ENCODE results near the gene SDCBP2.
"Not testable (repeated sequence)": the region's sequence is repeated elsewhere in the genome, so short reads cannot be mapped to it uniquely, and the experiment has no call there.

Gene SDCBP2

DNA sequence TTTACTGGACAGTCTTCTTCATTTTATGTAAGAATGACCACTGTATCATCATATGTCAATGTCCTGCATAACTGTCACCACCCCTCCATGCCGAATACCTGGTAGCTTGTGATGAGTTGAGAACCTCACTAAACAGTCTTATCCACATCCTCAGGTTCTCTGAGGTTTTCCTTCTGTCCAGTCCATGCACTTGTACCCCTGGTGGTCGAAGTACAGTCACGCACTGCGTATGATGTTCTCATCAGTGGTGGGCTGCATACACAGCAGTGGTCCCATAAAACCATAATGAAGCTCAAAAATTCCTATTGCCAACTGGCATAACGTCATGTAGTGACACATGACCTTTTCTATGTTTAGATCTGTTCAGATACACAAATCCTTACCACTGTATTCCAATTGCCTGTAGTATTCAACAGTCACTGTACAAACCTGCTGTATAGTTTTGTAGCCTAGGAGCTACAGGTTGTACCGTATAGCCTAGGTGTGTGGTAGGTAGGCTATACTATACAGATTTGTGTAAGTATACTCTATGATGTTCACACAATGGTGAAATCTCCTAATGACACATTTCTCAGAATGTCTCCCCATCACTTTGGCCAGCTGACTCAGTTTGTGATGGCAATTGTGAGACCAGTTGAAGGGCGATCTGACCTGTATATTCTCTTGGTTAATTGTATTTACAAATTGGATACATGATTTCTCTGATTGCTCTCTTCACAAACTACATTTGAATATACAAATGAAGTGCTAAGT is 31.3 kb upstream of the SDCBP2 start:
- DNase-seq (ENCODE audit: low read depth): no peak

DNA sequence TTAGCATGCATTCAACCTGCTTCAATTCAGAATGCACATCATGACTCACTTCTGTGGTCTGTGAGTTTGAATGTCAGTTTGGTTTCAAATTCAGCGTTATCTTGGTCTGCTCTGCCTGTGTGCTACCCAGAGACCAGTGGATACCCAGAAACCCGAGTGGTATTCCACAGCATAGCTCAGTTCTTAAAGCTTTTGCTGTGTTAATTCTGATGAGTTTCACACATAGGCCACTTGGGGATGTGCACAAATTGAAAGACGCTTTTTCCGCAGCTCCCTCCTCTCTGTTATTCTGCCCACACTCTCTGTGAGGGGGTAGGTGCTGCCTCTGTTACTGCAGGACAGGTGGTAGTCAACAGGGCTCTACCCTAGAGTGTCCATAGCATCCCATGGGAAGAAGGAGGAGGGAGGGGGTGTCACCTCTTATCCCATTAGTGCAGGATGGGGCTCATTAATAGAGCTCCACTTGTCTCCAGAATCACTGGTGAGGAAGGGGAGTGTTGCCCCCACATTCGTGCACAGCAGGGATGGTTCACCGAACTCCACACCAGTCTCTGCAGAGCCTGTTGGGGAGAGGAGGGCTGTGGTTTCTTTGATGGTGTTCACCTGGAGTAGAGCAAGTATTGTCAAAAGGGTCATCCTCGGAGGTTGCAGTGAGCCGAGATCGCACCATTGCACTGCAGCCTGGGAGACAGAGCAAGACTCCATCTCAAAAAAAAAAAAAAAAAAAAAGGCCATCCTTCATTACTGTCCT is 29.2 kb upstream of the SDCBP2 start:
- no peak for DNase-seq (ENCODE audit: low read depth)

DNA sequence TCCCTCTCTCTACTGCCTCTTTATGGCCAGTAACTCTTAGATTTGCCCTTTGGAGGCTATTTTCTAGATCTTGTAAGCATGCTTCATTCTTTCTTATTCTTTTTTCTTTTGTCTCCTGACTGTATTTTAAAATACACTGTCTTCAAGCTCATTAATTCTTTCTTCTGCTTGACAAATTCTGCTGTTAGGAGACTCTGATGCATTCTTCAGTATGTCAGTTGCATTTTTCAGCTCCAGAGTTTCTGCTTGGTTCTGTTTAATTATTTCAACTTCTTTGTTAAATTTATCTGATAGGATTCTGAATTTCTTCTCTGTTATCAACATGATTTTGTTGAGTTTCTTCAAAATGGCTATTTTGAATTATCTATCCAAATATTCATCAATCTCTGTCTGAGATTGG is 25.0 kb upstream of the SDCBP2 start:
- no peak for DNase-seq (ENCODE audit: low read depth)

DNA sequence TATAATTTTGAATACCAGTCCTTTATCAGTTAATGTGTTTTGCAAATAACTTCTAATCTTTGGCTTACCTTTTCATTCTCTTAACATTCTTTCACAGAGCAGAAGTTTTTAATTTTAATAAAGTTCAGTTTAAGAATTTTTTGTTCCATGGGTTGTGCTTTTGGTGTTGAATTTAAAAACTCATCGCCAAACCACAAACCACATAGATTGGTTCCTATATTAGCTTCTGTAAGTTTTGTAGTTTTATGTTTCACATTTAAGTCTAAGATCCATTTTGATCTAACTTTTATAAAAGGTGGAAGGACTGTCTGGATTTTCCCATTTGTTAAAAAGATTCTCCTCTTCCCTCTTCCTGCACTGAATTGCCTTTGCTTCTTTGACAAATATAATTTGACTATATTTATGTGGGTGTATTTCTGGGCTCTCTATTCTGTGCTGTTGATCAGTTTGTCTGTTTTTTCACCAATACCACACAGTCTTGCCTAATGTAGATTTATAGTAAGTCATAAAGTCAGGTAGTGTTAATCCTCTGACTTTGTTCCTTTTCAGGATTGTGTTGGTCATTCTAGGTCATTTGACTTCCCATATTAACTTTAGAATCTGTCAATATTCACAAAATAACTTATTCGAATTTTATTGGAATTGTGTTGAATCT is 17.5 kb upstream of the SDCBP2 start:
- DNase-seq (ENCODE audit: low read depth): no peak

DNA sequence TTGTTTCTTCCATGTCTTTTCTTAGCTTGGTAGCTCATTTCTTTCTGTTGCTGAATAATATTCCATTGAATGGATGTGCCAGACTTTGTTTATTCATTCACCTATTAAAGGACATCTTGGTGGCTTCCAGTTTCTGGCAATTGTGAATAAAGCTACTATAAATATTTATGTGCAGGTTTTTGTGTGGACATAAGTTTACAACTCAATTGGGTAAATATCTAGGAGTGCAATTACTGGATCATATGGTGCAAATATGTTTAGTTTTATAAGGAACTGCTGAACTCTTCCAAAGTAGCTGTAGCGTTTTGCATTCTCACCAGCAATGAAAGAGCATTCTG is 16.8 kb upstream of the SDCBP2 start:
- no peak for DNase-seq (ENCODE audit: low read depth)

DNA sequence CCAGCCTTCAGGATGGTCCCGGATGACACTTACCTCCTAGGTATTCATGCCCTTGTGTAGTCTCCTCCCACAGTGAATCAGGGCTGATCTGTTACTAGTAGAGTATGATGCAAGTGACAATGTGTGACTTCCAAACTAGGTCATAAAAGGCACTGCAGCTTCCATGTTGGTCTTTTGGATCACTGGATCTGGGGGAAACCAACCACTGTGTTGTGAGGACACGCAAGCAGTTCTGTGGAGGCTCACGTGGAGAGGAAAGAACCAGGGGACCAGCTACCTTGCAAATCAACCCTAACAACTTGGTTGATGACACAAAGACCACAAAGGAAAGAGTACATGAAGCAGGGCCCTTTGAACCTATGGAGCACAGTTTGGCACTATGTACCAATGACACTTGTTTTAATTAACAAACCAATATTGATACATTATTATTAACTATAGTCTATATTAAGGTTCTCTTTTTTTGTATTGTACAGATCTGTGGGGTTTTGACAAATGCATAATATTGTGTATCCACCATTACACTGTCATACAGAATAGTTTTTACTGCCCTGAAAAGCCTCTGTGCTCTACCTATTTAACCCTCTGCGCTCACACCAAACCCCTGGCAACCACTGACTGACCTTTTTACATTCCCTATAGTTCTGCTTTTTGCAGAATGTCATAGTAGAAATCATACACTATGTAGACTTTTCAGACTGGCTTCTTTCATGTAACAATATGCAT is 16.3 kb upstream of the SDCBP2 start:
- DNase-seq (ENCODE audit: low read depth): no peak

DNA sequence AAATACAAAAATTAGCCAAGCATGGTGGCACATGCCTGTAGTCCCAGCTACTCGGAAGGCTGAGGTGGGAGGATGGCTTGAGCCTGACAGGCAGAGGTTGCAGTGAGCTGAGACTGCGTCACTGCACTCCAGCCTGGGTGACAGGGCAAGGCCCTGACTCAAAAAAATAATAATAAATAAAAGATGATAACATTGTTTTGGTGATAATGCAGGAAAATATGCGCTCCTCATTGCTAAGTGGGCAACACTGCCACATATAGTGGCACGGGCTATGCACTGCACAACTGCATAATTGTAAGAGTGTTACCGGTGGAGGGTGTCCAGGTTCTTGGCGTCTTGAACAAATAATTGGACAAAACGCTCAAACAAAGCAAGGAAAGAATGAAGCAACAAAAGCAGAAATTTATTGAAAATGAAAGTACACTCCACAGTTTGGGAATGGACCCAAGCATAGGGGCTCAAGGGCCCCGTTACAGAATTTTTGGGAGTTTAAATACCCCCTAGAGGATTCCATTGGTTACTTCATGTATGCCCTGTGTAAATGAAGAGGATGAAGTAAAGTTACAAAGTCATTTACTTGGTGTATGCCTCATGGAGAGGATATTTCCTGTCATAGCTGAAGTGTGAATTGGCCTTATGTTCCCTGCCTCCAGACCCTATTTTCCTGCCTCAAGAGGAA is 14.6 kb upstream of the SDCBP2 start:
- DNase-seq (ENCODE audit: low read depth): not testable (repeated sequence)

DNA sequence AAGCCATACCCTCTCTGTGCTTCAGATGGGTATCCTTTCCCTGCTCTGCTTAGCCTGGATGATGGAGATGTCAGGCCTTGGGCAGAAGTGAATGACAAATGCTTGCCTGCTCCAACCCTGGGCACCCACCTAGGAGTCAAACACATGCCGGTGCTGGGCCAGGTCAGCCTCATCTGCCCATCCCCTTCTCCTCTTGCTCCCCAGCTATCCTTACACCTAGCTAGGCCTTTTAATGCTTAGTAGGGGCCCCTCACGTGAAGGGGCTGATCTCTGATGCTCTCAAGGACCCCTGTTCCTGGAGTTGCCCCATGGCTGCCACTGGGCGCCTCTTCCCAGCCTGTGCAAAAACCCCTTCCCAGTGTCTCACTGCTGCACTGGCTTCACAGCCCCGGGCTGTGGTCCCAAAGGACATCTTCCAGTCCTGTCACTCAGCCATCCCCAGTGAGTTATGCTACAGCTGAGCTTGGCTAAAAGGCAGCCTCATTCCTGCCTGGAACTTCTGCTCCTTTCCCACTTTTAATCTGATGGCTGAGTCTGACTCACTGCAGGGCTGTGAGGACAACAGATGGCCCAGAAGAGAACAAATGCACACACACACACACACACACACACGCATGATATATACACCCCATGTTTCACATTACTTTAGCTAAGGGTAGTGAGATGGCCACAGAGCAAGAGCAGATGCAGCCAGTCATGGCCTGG is 12.8 kb upstream of the SDCBP2 start:
- no peak for DNase-seq (ENCODE audit: low read depth)

DNA sequence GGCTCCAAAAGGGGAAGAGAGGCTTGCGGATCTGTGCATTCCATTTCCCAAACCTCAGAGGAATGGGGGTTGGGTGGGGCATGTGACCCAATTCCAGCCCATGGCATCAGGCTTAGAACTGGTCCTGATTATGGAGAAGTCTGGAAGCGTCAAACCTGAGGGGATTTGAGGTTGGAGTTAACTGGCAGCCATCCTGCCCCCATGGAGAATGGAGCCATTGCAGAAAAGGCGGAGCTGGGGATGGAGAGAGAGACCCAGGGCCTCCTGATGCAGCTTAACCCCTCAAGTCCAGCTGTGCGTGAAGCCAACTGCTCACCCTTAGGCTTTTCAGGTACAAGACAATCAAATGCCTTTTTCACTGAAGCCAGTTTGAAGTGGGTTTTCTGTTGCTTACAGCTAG is 9.9 kb upstream of the SDCBP2 start:
- DNase-seq (ENCODE audit: low read depth): no peak

DNA sequence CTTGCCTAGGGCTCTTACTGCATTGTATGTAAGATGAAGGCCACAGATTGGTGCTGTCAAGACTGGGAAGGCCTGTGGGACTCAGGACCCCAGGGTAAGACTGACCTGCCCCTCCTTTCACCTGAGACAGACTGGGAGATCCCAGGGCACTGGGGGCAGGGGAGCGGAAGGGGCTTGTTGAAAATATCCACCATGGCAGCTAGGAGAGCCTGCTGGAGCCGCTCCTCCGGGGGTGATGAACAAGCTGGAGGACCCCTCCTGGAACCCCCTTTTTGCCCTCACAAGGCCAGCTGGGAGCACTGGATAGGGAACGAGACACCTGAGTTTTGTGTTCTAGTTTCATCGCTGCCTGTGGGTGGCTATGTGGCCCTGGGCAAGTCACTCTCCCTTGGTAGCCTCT is 9.2 kb upstream of the SDCBP2 start:
- DNase-seq (ENCODE audit: low read depth): no peak

DNA sequence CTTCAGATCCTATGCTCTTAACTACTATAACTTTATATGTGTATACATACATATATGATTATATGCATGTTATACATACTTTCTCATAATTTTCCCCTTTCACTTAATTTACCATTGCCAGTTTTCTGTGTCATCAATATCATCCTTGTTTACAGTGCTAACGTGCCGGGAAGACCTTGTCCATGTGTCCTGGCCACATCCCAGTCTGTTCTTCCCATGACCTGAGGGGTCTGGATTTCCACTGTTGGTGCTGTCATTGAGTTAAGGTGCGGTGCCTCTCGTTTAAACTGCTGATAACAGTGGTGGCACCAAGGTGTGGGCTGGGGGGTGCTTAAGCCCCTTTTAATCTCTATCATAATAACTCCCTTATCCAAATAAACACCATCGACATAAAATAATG is 8.5 kb upstream of the SDCBP2 start:
- DNase-seq (ENCODE audit: low read depth): no peak

DNA sequence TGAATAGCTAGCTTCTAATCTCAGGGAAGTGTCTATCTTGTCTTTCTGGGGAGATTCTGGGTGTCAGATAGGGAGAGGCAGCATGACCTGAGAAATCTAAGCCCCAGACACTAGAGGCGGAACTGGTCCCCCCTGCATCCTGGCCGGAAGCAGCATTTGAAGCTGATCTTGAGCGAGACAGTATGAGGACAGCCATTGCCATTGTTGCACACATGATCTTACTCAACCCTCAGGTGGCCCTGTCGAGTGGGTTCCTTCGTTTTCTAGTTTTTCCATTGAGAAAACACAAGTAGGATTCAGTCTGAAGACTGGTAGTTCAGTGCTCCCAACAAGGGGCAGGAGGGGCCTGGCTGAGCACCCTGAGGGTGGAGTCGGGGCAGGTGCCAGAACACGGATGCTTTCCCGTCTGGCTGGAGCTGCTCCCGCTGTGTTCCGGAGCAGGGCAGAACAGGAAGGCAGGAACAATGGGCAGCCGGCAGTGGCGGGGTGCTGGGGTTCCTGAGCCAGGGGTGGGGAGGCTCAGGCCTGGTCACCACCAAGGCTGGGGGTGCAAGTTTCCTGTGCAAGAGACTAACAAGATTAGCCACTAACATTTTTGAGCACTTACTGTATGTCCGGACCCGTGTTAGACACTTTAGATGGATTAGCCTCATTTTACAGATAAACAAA is 7.9 kb upstream of the SDCBP2 start:
- DNase-seq (ENCODE audit: low read depth): no peak

DNA sequence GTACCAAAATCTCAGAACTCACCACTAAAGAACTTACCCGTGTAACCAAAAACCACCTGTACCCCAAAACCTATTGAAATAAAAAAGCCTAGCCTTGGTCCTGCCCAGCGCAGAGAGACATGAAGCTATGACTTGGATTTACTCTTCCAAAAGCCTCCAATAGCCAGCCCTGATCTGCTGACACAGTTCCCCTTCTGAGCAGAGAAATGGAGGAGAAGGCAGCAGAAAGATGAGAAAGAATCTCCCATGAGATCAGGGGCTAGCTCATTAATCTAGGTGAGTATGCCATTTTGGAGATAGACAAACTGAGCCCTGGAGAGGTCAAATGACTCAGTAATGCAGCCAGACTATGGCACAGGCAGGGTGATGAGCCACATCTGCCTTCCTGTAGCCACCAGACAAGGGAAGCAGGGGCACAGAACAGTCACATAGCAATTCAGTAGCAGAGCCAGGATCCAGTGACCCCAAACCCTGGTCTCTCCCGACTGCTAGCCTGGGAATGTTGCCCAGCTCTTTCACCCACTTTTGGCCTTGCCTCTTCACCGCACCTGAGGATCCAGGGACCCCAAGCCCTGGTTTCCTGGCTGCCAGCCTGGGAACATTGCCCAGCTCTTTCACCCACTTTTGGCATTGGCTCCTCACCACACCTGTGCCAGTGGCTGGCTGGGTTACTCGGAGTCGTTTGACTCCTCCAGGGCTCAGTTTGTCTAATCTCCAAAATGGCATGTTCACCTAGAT is 7.2 kb upstream of the SDCBP2 start:
- DNase-seq (ENCODE audit: low read depth): no peak

DNA sequence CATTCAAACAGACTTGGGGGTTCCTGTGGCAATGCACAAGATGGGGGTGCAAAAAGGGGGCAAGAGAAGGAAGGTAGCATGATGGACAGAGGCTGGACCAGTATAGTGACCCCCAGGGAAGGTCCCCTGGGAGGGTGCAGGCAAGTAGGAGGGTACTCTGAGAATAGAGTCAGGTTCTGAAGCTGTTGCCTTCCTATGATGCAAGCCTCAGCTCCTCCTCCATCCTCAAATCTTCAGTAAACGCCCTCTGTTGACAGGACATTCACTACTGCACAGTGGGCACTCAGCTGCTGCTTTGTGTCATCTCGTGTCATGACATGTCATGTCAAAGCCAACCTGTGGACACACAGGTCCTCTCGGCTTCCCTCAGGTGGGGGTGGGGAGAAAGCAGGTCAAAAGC is 5.8 kb upstream of the SDCBP2 start:
- no peak for DNase-seq (ENCODE audit: low read depth)

DNA sequence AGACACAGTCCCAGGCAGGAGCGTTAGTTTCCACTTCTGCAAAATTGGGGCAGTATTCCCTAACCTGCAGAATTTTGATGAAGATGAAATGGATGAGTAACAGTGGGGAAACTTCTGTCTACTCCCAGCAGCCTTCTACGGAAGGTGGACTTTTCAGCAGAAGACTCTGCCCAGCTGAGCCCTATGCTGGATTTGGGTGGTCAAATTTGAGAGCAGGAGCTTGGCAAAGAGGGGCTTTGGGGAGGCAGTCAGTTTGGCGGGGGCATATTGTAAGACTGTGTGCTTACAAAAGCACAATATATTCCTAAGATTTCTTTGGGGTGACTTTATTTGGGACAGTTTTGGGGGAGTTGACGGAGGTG is 5.4 kb upstream of the SDCBP2 start:
- DNase-seq (ENCODE audit: low read depth): no peak

DNA sequence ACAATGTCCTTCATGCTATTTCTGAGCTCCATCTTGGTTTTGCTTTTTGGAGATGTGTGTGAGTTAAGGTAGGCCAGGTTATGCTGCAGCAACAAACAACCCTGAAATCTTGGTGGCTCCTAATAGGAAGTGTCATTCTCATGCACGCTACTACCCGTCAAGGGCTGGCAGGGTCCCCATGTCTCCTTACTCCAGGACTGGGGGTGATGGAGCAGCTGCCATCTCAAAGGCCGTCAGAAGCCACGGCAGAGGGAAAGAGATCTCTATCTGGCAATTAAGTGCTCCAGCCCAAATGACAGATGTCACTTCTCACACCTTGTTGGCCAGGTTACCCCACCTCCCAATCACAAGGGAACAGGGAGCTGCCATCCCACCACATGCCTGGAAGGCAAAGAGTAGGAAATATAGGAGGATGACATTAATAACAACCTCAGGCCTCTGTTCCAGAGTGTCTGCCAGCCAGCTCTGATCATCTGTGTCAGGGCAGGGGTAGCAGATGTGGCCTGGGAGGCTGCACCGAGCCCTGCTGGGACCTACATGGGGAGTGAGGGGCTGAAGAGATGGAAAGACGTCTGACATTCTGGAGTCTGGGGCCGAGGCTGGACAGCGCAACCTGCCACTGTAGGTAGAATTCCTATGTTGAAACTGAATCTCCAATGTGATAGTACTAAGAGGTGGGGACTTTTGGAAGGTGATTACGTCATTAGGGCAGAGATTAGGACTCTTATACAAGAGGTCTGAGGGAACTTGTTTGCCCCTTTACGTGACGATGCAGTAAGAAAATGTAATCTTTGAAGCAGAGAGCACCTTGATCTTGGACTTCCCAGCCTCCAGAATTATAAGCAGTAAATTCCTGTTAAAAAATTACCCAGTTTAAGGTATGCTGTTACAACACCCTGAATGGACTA is 4.8 kb upstream of the SDCBP2 start:
- no peak for DNase-seq (ENCODE audit: low read depth)

DNA sequence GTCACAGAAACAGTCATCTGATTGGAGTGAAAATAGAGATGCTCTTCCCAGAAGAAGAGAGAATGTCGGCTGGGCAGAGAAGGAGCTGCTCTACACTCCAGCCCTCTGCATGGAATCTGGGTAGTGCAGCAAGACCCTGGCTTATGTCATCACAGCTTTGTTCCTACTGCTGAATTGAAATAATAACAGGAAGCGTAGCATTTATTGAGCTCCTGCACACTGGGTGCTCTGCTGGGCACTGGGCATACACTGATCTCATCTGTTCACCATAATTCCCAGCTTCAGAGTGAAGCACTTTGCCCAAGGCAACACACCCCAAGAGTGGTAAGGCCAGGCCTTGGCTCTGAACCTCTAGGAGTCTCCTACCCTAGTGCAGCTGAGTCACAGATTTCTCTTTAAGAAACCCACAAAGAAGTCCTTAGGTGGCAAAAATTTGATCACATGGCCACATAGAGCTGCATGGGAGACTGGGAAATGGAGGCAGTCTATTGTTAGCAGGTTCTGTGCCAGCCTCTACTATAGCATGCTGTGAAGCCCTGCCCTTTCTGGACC is 3.9 kb upstream of the SDCBP2 start:
- DNase-seq (ENCODE audit: low read depth): no peak

DNA sequence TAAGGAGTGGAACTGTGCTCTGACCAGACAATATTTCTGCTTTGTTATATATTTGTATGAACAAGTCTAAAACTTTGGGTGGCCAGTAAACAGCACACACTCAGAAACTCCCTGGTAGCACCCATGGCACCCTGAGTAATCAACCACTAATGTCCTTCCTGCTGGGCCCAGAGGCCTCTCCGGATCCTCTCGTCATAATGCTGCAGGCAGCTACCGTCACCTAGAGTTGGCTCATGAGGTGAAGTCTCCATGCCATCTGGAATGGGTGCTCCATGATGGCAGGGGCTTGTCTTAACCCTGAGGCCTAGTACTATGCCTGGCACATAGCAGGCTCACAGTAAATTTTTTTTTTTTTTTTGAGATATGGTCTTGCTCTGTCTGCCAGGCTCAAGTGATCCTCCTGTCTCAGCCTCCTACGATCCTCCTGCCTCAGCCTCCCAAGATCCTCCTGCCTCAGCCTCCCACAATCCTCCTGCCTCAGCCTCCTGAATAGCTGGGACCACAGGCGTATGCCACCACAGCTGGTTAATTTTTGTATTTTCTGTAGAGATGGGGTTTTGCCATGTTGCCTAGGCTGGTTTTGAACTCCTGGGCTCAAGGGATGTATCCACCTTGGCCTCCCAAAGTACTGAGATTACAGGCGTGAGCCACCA is 3.0 kb upstream of the SDCBP2 start:
- DNase-seq (ENCODE audit: low read depth): no peak

Measured in activated T-helper 9 cell treated with anti-CD3 and anti-CD28 coated beads, Interleukin-2, amount 50 U/mL, for 16 hours (primary cell).